ENCODE measurements around the gene MICAL1. TPM values are rescaled to one million over a fixed set of nuclear protein-coding genes. Genes with fewer than 3 reads are reported as not detected.

The MICAL1 gene
- total and polyA plus RNA-seq, 2 of the 8 experiments (the other 6 are each of a cell fraction or from before 2014, with no cell fraction given) = 42.5 to 55.4 TPM

- no peak for FAIRE-seq
- H3K9ac ChIP-seq (replicated peaks in 1 of 4; ENCODE audit: extremely low read depth in 1 of 4, low read depth in 3 of 4, low read length in 3 of 4) = no peak overlapping the region
- no peak overlapping the region for H2BK120ac ChIP-seq (replicated peaks; ENCODE audit: low read depth, low read length)
- no peak overlapping the region for H4K91ac ChIP-seq (replicated peaks; ENCODE audit: insufficient read length, low read length)
- H3K4ac ChIP-seq (replicated peaks; ENCODE audit: insufficient read length, low read depth, low read length) = no peak overlapping the region
- no peak overlapping the region for H2BK20ac ChIP-seq (ENCODE audit: low read length)
- H4K8ac ChIP-seq (ENCODE audit: extremely low read depth, insufficient read depth, low read length) = no peak overlapping the region
- no peaks in the 10 kb centered on the region for H3K9me3 ChIP-seq (ENCODE audit: insufficient read depth in 2 of 2, low read depth in 1 of 2, low read length in 1 of 2)
- H3K4me2 ChIP-seq (ENCODE audit: insufficient read depth in 1 of 2, low read depth in 2 of 2, low read length in 2 of 2) = no peak overlapping the region
- no peaks in the 10 kb centered on the region for H3K79me2 ChIP-seq (ENCODE audit: control insufficient read depth in 1 of 2, insufficient read depth in 2 of 2, low read length in 2 of 2)
- H3K23me2 ChIP-seq (ENCODE audit: low read depth, low read length) = no peaks in the 10 kb centered on the region
- no peak overlapping the region for H2BK12ac ChIP-seq (ENCODE audit: low read depth, low read length)
- ChIA-PET POLR2A (ENCODE audit: partially characterized antibody) (no interaction called here), CTCF (ENCODE audit: partially characterized antibody) (interaction anchor here (2.2 kb wide), 1 partner anchor 10 kb away, joined by 5 read pairs; no protein-coding TSS in a partner anchor)
- H3K27ac ChIP-seq (ENCODE audit: low read depth, low read length) = no peak overlapping the region
- TF ChIP-seq HDAC6 (IDR thresholded peaks at IDR 0.05; ENCODE audit: low read depth, low read length) = no peak
- TF ChIP-seq USF2 (IDR thresholded peaks at IDR 0.05; ENCODE audit: low read length) = no peak
- peak; percentile 44; the same call in 1 of the 2 replicates for TF ChIP-seq CEBPB (IDR thresholded peaks at IDR 0.05; ENCODE audit: low read depth, low read length)
- no peak for TF ChIP-seq MAFK (IDR thresholded peaks at IDR 0.05; ENCODE audit: low read depth, low read length)
- TF ChIP-seq ATF2 (IDR thresholded peaks at IDR 0.05; ENCODE audit: low read length) = no peak
- no peak overlapping the region for H3K14ac ChIP-seq (ENCODE audit: insufficient read length)
- no peak overlapping the region for H2BK5ac ChIP-seq (ENCODE audit: low read depth, low read length)
- H3K4me3 ChIP-seq (ENCODE audit: extremely low read depth in 1 of 4, insufficient read depth in 2 of 4, low read depth in 3 of 4, low read length in 4 of 4) = no peak overlapping the region
- no peak for DNase-seq (ENCODE audit: low read depth in 1 of 2, low spot score in 2 of 2)
- 89% methylated on average over 4 of the region's 4 CpGs; no CpG with 5 or more reads in 1 of the 2 experiments for WGBS, 2 experiments (ENCODE audit: extremely low coverage in 1 of 2, insufficient coverage in 1 of 2, insufficient read length in 1 of 2, insufficient replicate concordance in 2 of 2, low coverage in 1 of 2, low lambda C conversion rate in 2 of 2, missing lambda C conversion rate in 1 of 2)
- H2AFZ ChIP-seq (ENCODE audit: low read length) = no peak overlapping the region
- H2BK15ac ChIP-seq (ENCODE audit: low read length) = no peak overlapping the region
- no peaks in the 10 kb centered on the region for H3K36me3 ChIP-seq (ENCODE audit: control insufficient read depth in 2 of 4, insufficient read depth in 4 of 4, low read length in 3 of 4)
- H3K18ac ChIP-seq (ENCODE audit: extremely low read depth, low read length) = no peak overlapping the region
- no peaks in the 10 kb centered on the region for H3K27me3 ChIP-seq (replicated peaks in 1 of 4; ENCODE audit: control insufficient read depth in 3 of 4, extremely low read depth in 1 of 4, insufficient read depth in 3 of 4, low read length in 3 of 4)
- no peak overlapping the region for H3K23ac ChIP-seq (ENCODE audit: insufficient read length)
- no peaks in the 10 kb centered on the region for H4K20me1 ChIP-seq (replicated peaks in 1 of 2; ENCODE audit: control insufficient read depth in 1 of 2, insufficient read depth in 2 of 2, low read length in 2 of 2)
- H3K56ac ChIP-seq (replicated peaks; ENCODE audit: insufficient read length, low read depth, low read length) = no peak overlapping the region
- no peak overlapping the region for H4K5ac ChIP-seq (ENCODE audit: insufficient read length, low read depth, low read length)
- no peak overlapping the region for H2AK5ac ChIP-seq (ENCODE audit: low read depth, low read length)
- H3K4me1 ChIP-seq (replicated peaks in 1 of 4; ENCODE audit: control insufficient read depth in 3 of 4, insufficient read depth in 4 of 4, low read length in 3 of 4) = no peaks in the 10 kb centered on the region
- no peaks in the 10 kb centered on the region for H3K79me1 ChIP-seq (ENCODE audit: low read depth, low read length)
Observed at GRCh38 chr6:109406196-109406595, 49.4 kb downstream of the MICAL1 start.

Measured in H1 (cell line).